Sigmoid colon (tissue), 7 donors: ENCODE results near the gene RACGAP1. TPM values are rescaled to one million over a fixed set of nuclear protein-coding genes. Genes with fewer than 3 reads are reported as not detected.
"Not testable (repeated sequence)": the region's sequence is repeated elsewhere in the genome, so short reads cannot be mapped to it uniquely, and the experiment has no call there.

Source experiments
- DNase-seq: peaks from one replicate; pipeline ENCODE4 v3.0.0-alpha.2; 2019
- H3K27ac ChIP-seq, 4 donors: fragments of 200-600 bp; sonication (generic); one replicate each; pipeline ENCODE4 v1.5.1; 2016 to 2019; ENCODE audit warnings: mild to moderate bottlenecking in 1 of 4
- H3K27me3 ChIP-seq, 3 donors: fragments of 200-600 bp; sonication (generic); one replicate each; pipeline ENCODE4 v1.5.1; 2019; ENCODE audit warnings: mild to moderate bottlenecking in 1 of 3
- H3K36me3 ChIP-seq, 4 donors: fragments of 200-600 bp; sonication (generic); one replicate each; pipeline ENCODE4 v1.5.1; 2016 to 2019
- H3K4me1 ChIP-seq, 4 donors: fragments of 200-600 bp; sonication (generic); one replicate each; pipeline ENCODE4 v1.5.1; 2017 to 2019
- H3K4me3 ChIP-seq, 4 donors: fragments of 200-600 bp; sonication (generic); one replicate each; pipeline ENCODE4 v1.5.1; 2017 to 2019; ENCODE audit warnings: mild to moderate bottlenecking in 2 of 4, moderate library complexity in 1 of 4
- H3K9me3 ChIP-seq, 4 donors: fragments of 200-600 bp in 3 of 4; sonication (generic) in 3 of 4; one replicate each; pipeline versions ENCODE4 v1.5.1 to v1.6.1; 2013 to 2019
- CTCF ChIP-seq, 4 experiments: fragments of 450-650 bp in 3 of 4; fragments of 200-600 bp in 1 of 4; IDR thresholded peaks; one replicate each; pipeline ENCODE4 v1.5.1; 2016 to 2019; ENCODE audit warnings: antibody characterized with exemption in 4 of 4, mild to moderate bottlenecking in 3 of 4, moderate library complexity in 2 of 4
- EP300 ChIP-seq, 4 donors: sonication (generic); formaldehyde crosslinking; IDR thresholded peaks; one replicate each; pipeline ENCODE4 v1.6.1; 2017; ENCODE audit warnings: antibody characterized with exemption in 4 of 4
- POLR2A ChIP-seq, 2 donors: fragments of 450-650 bp; IDR thresholded peaks; one replicate each; pipeline ENCODE4 v1.6.1; 2016; ENCODE audit warnings: antibody characterized with exemption in 2 of 2, mild to moderate bottlenecking in 2 of 2, moderate library complexity in 2 of 2
- POLR2AphosphoS5 ChIP-seq, 4 donors: sonication (generic); formaldehyde crosslinking; IDR thresholded peaks; one replicate each; pipeline ENCODE4 v1.6.1; 2017; ENCODE audit warnings: antibody characterized with exemption in 4 of 4
- WGBS, 2 donors: extraction: QIAGEN DNeasy Blood & Tissue Kit; methylation state at CpG; one replicate each; pipeline ENCODE4 v1.1.7; 2013; 5-methylcytosine and 5-hydroxymethylcytosine counted together
- intact Hi-C: fragments of 100-400 bp; cut with DNase I; formaldehyde crosslinking; loops from one replicate; pipeline ENCODE4 v1.15.1; 2023
- polyA plus RNA-seq, 3 donors: library from polyadenylated mRNA; stranded (reverse); fragments of 200-250 nt; gene quantifications; one replicate each; pipeline ENCODE4 v1.2.3, GENCODE V29; 2013
- total RNA-seq, 4 donors: library from RNA; depleted of rRNA; stranded (reverse); fragments of >200 nt; gene quantifications; one replicate each; pipeline ENCODE4 v1.1.0, GENCODE V29; 2016
- donor health status: healthy with polysubstance abuse.
- donor health status: Bipolar disorder and iron deficiency.
- donor health status: healthy.

The RACGAP1 gene
- total and polyA plus RNA-seq, 7 donors, result 4.8 to 42.6 (median 22.5) TPM

GRCh38 chr12:50039151-50039835 lies 14.0 kb upstream of the RACGAP1 start:
- Histone ChIP-seq H3K27ac (no peak overlapping the region), H3K27me3 (no peaks in the 10 kb centered on the region), H3K4me3 (no peak overlapping the region), H3K9me3 (no peaks in the 10 kb centered on the region), H3K36me3 (no peaks in the 10 kb centered on the region), H3K4me1 (no peaks in the 10 kb centered on the region)
- TF ChIP-seq EP300 (IDR thresholded peaks at IDR 0.05) (no peak), POLR2A (IDR thresholded peaks at IDR 0.05) (no peak), CTCF (IDR thresholded peaks at IDR 0.05) (peak; percentile 75 to 85 (median 84))
- peak; percentile 89 for DNase-seq
- intact Hi-C loops, result loop anchor here (2.0 kb wide), 1 partner anchor 18 kb away; the partner anchor contains the start of gene ASIC1
- 50 to 54% methylated on average over 9 of the region's 9 CpGs for WGBS, 2 donors

DNA sequence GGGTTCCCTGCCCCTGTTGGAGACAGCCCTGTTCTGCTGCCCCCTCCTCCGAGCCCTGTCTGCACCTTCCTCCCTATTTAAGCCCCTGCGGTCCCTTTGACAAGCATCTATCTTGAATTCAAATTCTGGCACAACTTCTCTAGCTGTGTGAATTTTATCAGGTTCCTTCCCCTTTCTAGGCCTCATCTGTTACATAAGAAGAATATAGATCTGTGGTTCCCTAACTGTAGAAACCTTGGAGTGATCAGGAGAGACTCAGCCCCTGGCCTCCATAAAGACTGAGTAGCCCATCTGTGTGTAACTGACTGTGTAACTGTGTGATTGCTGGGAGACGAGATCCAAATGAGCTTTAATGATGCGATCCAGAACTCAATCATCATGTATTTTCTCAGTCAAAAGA lies 13.0 kb upstream of the RACGAP1 start:
- DNase-seq, result peak; percentile 4
- no peaks in the 10 kb centered on the region for H3K27me3 ChIP-seq
- H3K4me1 ChIP-seq, result no peaks in the 10 kb centered on the region
- WGBS, 2 donors, result 91 to 92% methylated on average over 4 of the region's 4 CpGs
- intact Hi-C loops, result loop anchor here (2.0 kb wide), 1 partner anchor 18 kb away; the partner anchor contains the start of gene ASIC1
- no peaks in the 10 kb centered on the region for H3K9me3 ChIP-seq
- no peak overlapping the region for H3K27ac ChIP-seq
- no peak for TF ChIP-seq EP300 (IDR thresholded peaks at IDR 0.05)
- TF ChIP-seq POLR2A (IDR thresholded peaks at IDR 0.05), result no peak
- no peak for TF ChIP-seq POLR2AphosphoS5 (IDR thresholded peaks at IDR 0.05)
- TF ChIP-seq CTCF (IDR thresholded peaks at IDR 0.05), result no peak
- H3K36me3 ChIP-seq, result no peaks in the 10 kb centered on the region
- H3K4me3 ChIP-seq, result no peak overlapping the region

- Histone ChIP-seq H3K36me3 (no peaks in the 10 kb centered on the region), H3K4me3 (peak overlapping the region in 3 of 4 donors; percentile 22 to 44 (median 39)), H3K4me1 (peaks cover 0 to 7% (median 6%) of the 10 kb centered on the region in 4 donors), H3K27me3 (peaks cover 6 to 14% (median 12%) of the 10 kb centered on the region in 3 donors), H3K9me3 (no peaks in the 10 kb centered on the region), H3K27ac (peak overlapping the region in 1 of 4 donors; percentile 13)
- DNase-seq, result peak; percentile 58
- 15 to 45% methylated on average over 37 of the region's 37 CpGs for WGBS, 2 donors
- no peak for TF ChIP-seq CTCF (IDR thresholded peaks at IDR 0.05)
- no peak for TF ChIP-seq POLR2AphosphoS5 (IDR thresholded peaks at IDR 0.05)
- TF ChIP-seq POLR2A (IDR thresholded peaks at IDR 0.05), result no peak
- TF ChIP-seq EP300 (IDR thresholded peaks at IDR 0.05), result no peak
- intact Hi-C loops, result no loop called here
Observed at GRCh38 chr12:50032854-50033581, 7.7 kb upstream of the RACGAP1 start.

GRCh38 chr12:50032515-50032853 lies 7.2 kb upstream of the RACGAP1 start:
- Histone ChIP-seq H3K27me3 (peaks cover 6 to 14% (median 12%) of the 10 kb centered on the region in 3 donors), H3K9me3 (no peaks in the 10 kb centered on the region), H3K4me3 (peak overlapping the region in 3 of 4 donors; percentile 22 to 44 (median 39)), H3K36me3 (no peaks in the 10 kb centered on the region), H3K27ac (peak overlapping the region in 1 of 4 donors; percentile 13), H3K4me1 (peaks cover 0 to 7% (median 6%) of the 10 kb centered on the region in 4 donors)
- WGBS, 2 donors, result 28 to 38% methylated on average over 21 of the region's 21 CpGs
- no peak for DNase-seq
- TF ChIP-seq POLR2AphosphoS5 (IDR thresholded peaks at IDR 0.05) (no peak), POLR2A (IDR thresholded peaks at IDR 0.05) (no peak), CTCF (IDR thresholded peaks at IDR 0.05) (no peak), EP300 (IDR thresholded peaks at IDR 0.05) (no peak)
- intact Hi-C loops, result no loop called here

DNA sequence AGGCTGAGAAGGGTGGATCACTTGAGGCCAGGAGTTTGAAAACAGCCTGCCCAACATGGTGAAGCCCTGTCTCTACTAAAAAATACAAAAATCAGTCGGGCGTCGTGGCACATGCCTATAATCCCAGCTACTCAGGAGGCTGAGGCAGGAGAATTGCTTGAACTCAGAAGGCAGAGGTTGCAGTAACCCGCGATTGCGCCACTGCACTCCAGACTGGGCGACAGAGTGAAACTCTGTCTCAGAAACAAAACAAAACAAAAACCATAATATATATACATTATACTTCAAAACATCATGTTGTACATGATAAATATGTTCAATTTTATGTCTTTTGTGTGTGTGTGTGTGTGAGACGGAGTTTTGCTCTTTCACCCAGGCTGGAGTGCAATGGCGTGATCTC lies 5.2 kb upstream of the RACGAP1 start:
- intact Hi-C loops, H3K9me3 ChIP-seq, H3K4me3 ChIP-seq, H3K36me3 ChIP-seq, DNase-seq, H3K27ac ChIP-seq: not testable (repeated sequence)
- Histone ChIP-seq H3K4me1 (peaks cover 0 to 10% (median 6%) of the 10 kb centered on the region in 4 donors), H3K27me3 (peaks cover 6 to 14% (median 12%) of the 10 kb centered on the region in 3 donors)
- 88 to 91% methylated on average over 9 of the region's 9 CpGs for WGBS, 2 donors
